GM12878 (cell line): Measurements from ENCODE around the gene SEMA3D. TPM values are rescaled to one million over a fixed set of nuclear protein-coding genes. Genes with fewer than 3 reads are reported as not detected.

ENCODE experiments used
- ATAC-seq: fragments of 200-7000 bp; cut with Tn5 transposase; 3 replicates; pipeline ENCODE4 v1.9.1; 2020; ENCODE audit warnings: mild to moderate bottlenecking, moderate library complexity
- BruUV-seq: library from RNA; stranded (reverse); fragments of 400-500 nt; replicated peaks from 2 replicates; lab custom pipeline; 2021; lab: Mats Ljungman, UMichigan
- CTCF ChIA-PET: fragments of 300-600 bp; sonication (Branson Sonifier 250); formaldehyde crosslinking; extraction: SDS; loops from one replicate; lab custom pipeline; 2021; ENCODE audit warnings: inconsistent platforms; lab: Yijun Ruan, JAX
- POLR2A ChIA-PET: fragments of 350-600 bp; formaldehyde crosslinking; extraction: SDS; loops from one replicate; lab custom pipeline; 2021; ENCODE audit warnings: inconsistent platforms; lab: Charles Lee
- RAD21 ChIA-PET: fragments of 300-600 bp; sonication (Branson Sonifier 250); formaldehyde crosslinking; loops from one replicate; lab custom pipeline; 2023; ENCODE audit warnings: antibody characterized with exemption; ENCODE audit not compliant: unreplicated experiment; lab: Charles Lee
- SMC1A ChIA-PET: fragments of 300-600 bp; sonication (Branson Sonifier 250); formaldehyde crosslinking; loops from one replicate; lab custom pipeline; 2023; ENCODE audit not compliant: unreplicated experiment, uncharacterized antibody; lab: Charles Lee
- DNase-seq: peaks from one replicate; pipeline ENCODE4 v3.0.0-alpha.2; 2011; ENCODE audit warnings: low read depth, low spot score
- FAIRE-seq: peaks from 3 replicates; lab custom pipeline; 2011; peaks lifted over from hg19 to GRCh38; lab: Jason Lieb, UNC
- H2AFZ ChIP-seq: 2 replicates; pipeline ENCODE4 v1.6.0; 2011; ENCODE audit warnings: low read depth, low read length, control low read depth; ENCODE audit not compliant: control insufficient read depth
- H3K27ac ChIP-seq: 2 replicates; pipeline ENCODE4 v1.5.1; 2011; ENCODE audit warnings: control low read depth; ENCODE audit not compliant: control insufficient read depth, insufficient read depth
- H3K27me3 ChIP-seq, 2 experiments: replicated peaks in 1 of 2; 2 replicates each; pipeline versions ENCODE4 v1.6.0 to v1.6.1; 2011; ENCODE audit warnings: low read length in 1 of 2; ENCODE audit not compliant: control insufficient read depth in 2 of 2, insufficient read depth in 2 of 2
- H3K36me3 ChIP-seq, 2 experiments: 2 replicates each; pipeline ENCODE4 v1.5.1; 2011; ENCODE audit warnings: low read length in 1 of 2; ENCODE audit not compliant: control insufficient read depth in 2 of 2, insufficient read depth in 2 of 2
- H3K4me1 ChIP-seq: 2 replicates; pipeline ENCODE4 v1.6.1; 2011; ENCODE audit warnings: mild to moderate bottlenecking, low read length, moderate library complexity, mixed read lengths; ENCODE audit not compliant: control insufficient read depth, insufficient read depth
- H3K4me2 ChIP-seq: 2 replicates; pipeline ENCODE4 v1.6.0; 2011; ENCODE audit warnings: control low read depth; ENCODE audit not compliant: control insufficient read depth, insufficient read depth
- H3K4me3 ChIP-seq: fragments of 200-600 bp; sonication (generic); 2 replicates; pipeline ENCODE4 v1.5.1; 2016
- H3K79me2 ChIP-seq: 2 replicates; pipeline ENCODE4 v1.6.0; 2011; ENCODE audit warnings: low read length; ENCODE audit not compliant: control insufficient read depth, insufficient read depth
- H3K9ac ChIP-seq: 2 replicates; pipeline ENCODE4 v1.8.0; 2011; ENCODE audit warnings: low read length, control low read depth, mixed read lengths; ENCODE audit not compliant: control insufficient read depth, insufficient read depth
- H3K9me3 ChIP-seq: replicated peaks from 3 replicates; pipeline ENCODE4 v1.5.1; 2011; ENCODE audit warnings: mild to moderate bottlenecking, low read length; ENCODE audit not compliant: control insufficient read depth, insufficient read depth
- H4K20me1 ChIP-seq: 2 replicates; pipeline ENCODE4 v1.6.0; 2011; ENCODE audit not compliant: control insufficient read depth, insufficient read depth
- ATF7 ChIP-seq: fragments of 450-650 bp; IDR thresholded peaks from 2 replicates; pipeline ENCODE4 v1.6.1; 2016; ENCODE audit warnings: low read depth, mild to moderate bottlenecking
- CHD1 ChIP-seq: IDR thresholded peaks from 2 replicates; pipeline ENCODE4 v1.6.1; 2012; ENCODE audit warnings: low read depth, low read length, improper control_type of control experiment
- HCFC1 ChIP-seq: fragments of 150-350 bp; IDR thresholded peaks from 2 replicates; pipeline ENCODE4 v1.6.1; 2014; ENCODE audit warnings: low read length
- KLF5 ChIP-seq: fragments of 450-650 bp; IDR thresholded peaks from 2 replicates; pipeline ENCODE4 v1.6.1; 2014; ENCODE audit warnings: mild to moderate bottlenecking; ENCODE audit not compliant: partially characterized antibody
- LARP7 ChIP-seq: fragments of 450-650 bp; IDR thresholded peaks from 2 replicates; pipeline ENCODE4 v1.6.1; 2017; ENCODE audit warnings: mild to moderate bottlenecking
- MTA2 ChIP-seq: fragments of 450-650 bp; IDR thresholded peaks from 2 replicates; pipeline ENCODE4 v1.6.1; 2016; ENCODE audit warnings: low read depth, mild to moderate bottlenecking, moderate library complexity
- RAD21 ChIP-seq: IDR thresholded peaks from 2 replicates; pipeline ENCODE4 v1.6.1; 2011; ENCODE audit warnings: mild to moderate bottlenecking, low read depth, low read length, moderate library complexity; ENCODE audit not compliant: insufficient read depth
- SMAD1 ChIP-seq: fragments of 450-650 bp; IDR thresholded peaks from 2 replicates; pipeline ENCODE4 v1.6.1; 2018; ENCODE audit warnings: mild to moderate bottlenecking, low read depth; ENCODE audit not compliant: partially characterized antibody
- ZNF622 ChIP-seq: fragments of 450-650 bp; IDR thresholded peaks from 2 replicates; pipeline ENCODE4 v1.6.1; 2017; ENCODE audit warnings: mild to moderate bottlenecking, inconsistent platforms
- whole genome bisulfite sequencing: methylation state at CpG from one replicate; pipeline ENCODE4 v1.1.6; 2016; ENCODE audit warnings: low lambda C conversion rate; ENCODE audit not compliant: insufficient replicate concordance, insufficient coverage; ENCODE audit errors: missing lambda C conversion rate; 5-methylcytosine and 5-hydroxymethylcytosine counted together
- in situ Hi-C: fragments of 300-500 bp; cut with MboI; formaldehyde crosslinking; loops from 9 replicates; pipeline ENCODE4 v1.14.3; 2018; ENCODE audit warnings: mixed read lengths
- intact Hi-C: fragments of 100-400 bp; cut with micrococcal nuclease; formaldehyde crosslinking; loops from one replicate; pipeline ENCODE4 v1.14.2; 2022; ENCODE audit not compliant: unreplicated experiment
- polyA plus RNA-seq, 11 experiments: library from polyadenylated mRNA; depleted of rRNA in 4 of 11; unstranded in 6 of 11; stranded (reverse) in 5 of 11; fragments of >200 nt; fragmentation: Nextera tagmentation in 4 of 11; fragmentation: Illumina TruSeq in 1 of 11; extraction: Ambion mirVana in 4 of 11; extraction: Trizol in 1 of 11; gene quantifications; 1 replicate in 1 of 11; 2 replicates in 10 of 11; pipeline versions ENCODE4 v1.2.1 to v1.2.3, GENCODE V29; 2011 to 2016; ENCODE audit warnings: inconsistent platforms in 2 of 11, missing spikeins in 2 of 11, low read depth in 1 of 11
- total RNA-seq, 4 experiments: library from RNA; depleted of rRNA in 3 of 4; stranded (reverse); fragments of >200 nt in 3 of 4; fragmentation: Illumina TruSeq in 1 of 4; extraction: Trizol in 1 of 4; gene quantifications; 2 replicates each; pipeline versions ENCODE4 v1.2.1 to v1.2.3, GENCODE V29; 2013 to 2021
- TF ChIP-seq, protein P1 (sequence below): fragments of 450-650 bp; IDR thresholded peaks from 2 replicates; pipeline ENCODE4 v1.6.1; 2018; ENCODE audit warnings: mild to moderate bottlenecking, low read depth, moderate library complexity; ENCODE audit not compliant: partially characterized antibody
- TF ChIP-seq, protein P2 (sequence below): IDR thresholded peaks from 2 replicates; pipeline ENCODE4 v1.6.1; 2012; ENCODE audit warnings: improper control_type of control experiment, low read depth, low read length; ENCODE audit not compliant: insufficient replicate concordance
- TF ChIP-seq, protein P3 (sequence below): IDR thresholded peaks from 2 replicates; pipeline ENCODE4 v1.6.1; 2012; ENCODE audit warnings: mild to moderate bottlenecking, low read depth, low read length

SEMA3D gene
- total and polyA plus RNA-seq, 10 of the 15 experiments (the other 5 are each of a cell fraction or from before 2014, with no cell fraction given) = 0.04 TPM; not detected in 9

DNA sequence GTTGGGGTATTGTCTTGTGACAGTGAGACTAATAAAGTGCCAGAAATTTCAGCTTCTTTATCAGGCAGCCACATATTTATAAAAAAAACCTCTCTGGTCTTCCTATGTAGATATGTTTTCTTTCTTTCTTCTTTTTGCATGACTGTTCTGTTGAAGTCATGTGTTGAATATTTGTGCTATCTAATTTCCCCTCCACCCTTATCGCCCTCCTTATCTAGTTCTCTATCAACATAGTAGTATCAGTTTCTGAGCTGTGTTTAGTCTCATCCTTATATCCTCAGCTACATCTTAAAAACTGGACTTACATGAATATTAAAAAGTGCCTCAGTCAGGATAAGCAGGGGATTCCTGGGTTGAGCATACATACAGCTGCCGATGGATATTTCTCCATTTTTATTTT, 53.9 kb downstream of the SEMA3D start:
- CTCF ChIA-PET = interaction anchor here (0.8 kb wide), 1 partner anchor 16 kb away, joined by 3 read pairs; no protein-coding TSS in a partner anchor
- no peaks in the 10 kb centered on the region for H4K20me1 ChIP-seq
- POLR2A ChIA-PET = no interaction called here
- RAD21 ChIA-PET = no interaction called here
- TF ChIP-seq, protein P1, sequence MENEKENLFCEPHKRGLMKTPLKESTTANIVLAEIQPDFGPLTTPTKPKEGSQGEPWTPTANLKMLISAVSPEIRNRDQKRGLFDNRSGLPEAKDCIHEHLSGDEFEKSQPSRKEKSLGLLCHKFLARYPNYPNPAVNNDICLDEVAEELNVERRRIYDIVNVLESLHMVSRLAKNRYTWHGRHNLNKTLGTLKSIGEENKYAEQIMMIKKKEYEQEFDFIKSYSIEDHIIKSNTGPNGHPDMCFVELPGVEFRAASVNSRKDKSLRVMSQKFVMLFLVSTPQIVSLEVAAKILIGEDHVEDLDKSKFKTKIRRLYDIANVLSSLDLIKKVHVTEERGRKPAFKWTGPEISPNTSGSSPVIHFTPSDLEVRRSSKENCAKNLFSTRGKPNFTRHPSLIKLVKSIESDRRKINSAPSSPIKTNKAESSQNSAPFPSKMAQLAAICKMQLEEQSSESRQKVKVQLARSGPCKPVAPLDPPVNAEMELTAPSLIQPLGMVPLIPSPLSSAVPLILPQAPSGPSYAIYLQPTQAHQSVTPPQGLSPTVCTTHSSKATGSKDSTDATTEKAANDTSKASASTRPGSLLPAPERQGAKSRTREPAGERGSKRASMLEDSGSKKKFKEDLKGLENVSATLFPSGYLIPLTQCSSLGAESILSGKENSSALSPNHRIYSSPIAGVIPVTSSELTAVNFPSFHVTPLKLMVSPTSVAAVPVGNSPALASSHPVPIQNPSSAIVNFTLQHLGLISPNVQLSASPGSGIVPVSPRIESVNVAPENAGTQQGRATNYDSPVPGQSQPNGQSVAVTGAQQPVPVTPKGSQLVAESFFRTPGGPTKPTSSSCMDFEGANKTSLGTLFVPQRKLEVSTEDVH = no peak
- no peak for TF ChIP-seq RAD21
- no peak for TF ChIP-seq ATF7
- TF ChIP-seq HCFC1 = no peak
- no peak for TF ChIP-seq KLF5
- TF ChIP-seq, protein P2, sequence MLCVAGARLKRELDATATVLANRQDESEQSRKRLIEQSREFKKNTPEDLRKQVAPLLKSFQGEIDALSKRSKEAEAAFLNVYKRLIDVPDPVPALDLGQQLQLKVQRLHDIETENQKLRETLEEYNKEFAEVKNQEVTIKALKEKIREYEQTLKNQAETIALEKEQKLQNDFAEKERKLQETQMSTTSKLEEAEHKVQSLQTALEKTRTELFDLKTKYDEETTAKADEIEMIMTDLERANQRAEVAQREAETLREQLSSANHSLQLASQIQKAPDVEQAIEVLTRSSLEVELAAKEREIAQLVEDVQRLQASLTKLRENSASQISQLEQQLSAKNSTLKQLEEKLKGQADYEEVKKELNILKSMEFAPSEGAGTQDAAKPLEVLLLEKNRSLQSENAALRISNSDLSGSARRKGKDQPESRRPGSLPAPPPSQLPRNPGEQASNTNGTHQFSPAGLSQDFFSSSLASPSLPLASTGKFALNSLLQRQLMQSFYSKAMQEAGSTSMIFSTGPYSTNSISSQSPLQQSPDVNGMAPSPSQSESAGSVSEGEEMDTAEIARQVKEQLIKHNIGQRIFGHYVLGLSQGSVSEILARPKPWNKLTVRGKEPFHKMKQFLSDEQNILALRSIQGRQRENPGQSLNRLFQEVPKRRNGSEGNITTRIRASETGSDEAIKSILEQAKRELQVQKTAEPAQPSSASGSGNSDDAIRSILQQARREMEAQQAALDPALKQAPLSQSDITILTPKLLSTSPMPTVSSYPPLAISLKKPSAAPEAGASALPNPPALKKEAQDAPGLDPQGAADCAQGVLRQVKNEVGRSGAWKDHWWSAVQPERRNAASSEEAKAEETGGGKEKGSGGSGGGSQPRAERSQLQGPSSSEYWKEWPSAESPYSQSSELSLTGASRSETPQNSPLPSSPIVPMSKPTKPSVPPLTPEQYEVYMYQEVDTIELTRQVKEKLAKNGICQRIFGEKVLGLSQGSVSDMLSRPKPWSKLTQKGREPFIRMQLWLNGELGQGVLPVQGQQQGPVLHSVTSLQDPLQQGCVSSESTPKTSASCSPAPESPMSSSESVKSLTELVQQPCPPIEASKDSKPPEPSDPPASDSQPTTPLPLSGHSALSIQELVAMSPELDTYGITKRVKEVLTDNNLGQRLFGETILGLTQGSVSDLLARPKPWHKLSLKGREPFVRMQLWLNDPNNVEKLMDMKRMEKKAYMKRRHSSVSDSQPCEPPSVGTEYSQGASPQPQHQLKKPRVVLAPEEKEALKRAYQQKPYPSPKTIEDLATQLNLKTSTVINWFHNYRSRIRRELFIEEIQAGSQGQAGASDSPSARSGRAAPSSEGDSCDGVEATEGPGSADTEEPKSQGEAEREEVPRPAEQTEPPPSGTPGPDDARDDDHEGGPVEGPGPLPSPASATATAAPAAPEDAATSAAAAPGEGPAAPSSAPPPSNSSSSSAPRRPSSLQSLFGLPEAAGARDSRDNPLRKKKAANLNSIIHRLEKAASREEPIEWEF = no peak
- TF ChIP-seq LARP7 = no peak
- no peak for TF ChIP-seq ZNF622
- TF ChIP-seq MTA2 = no peak
- no peak for TF ChIP-seq CHD1
- TF ChIP-seq, protein P3, sequence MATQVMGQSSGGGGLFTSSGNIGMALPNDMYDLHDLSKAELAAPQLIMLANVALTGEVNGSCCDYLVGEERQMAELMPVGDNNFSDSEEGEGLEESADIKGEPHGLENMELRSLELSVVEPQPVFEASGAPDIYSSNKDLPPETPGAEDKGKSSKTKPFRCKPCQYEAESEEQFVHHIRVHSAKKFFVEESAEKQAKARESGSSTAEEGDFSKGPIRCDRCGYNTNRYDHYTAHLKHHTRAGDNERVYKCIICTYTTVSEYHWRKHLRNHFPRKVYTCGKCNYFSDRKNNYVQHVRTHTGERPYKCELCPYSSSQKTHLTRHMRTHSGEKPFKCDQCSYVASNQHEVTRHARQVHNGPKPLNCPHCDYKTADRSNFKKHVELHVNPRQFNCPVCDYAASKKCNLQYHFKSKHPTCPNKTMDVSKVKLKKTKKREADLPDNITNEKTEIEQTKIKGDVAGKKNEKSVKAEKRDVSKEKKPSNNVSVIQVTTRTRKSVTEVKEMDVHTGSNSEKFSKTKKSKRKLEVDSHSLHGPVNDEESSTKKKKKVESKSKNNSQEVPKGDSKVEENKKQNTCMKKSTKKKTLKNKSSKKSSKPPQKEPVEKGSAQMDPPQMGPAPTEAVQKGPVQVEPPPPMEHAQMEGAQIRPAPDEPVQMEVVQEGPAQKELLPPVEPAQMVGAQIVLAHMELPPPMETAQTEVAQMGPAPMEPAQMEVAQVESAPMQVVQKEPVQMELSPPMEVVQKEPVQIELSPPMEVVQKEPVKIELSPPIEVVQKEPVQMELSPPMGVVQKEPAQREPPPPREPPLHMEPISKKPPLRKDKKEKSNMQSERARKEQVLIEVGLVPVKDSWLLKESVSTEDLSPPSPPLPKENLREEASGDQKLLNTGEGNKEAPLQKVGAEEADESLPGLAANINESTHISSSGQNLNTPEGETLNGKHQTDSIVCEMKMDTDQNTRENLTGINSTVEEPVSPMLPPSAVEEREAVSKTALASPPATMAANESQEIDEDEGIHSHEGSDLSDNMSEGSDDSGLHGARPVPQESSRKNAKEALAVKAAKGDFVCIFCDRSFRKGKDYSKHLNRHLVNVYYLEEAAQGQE = no peak
- TF ChIP-seq SMAD1 = no peak
- no peaks in the 10 kb centered on the region for H3K79me2 ChIP-seq
- H3K4me2 ChIP-seq = no peak overlapping the region
- no peak overlapping the region for H3K9ac ChIP-seq
- DNase-seq (no peak), ATAC-seq (no peak), FAIRE-seq (no peak)
- H2AFZ ChIP-seq = no peak overlapping the region
- WGBS = 57% methylated on average over 2 of the region's 2 CpGs
- H3K36me3 ChIP-seq = no peaks in the 10 kb centered on the region
- H3K27ac ChIP-seq = no peak overlapping the region
- no peaks in the 10 kb centered on the region for H3K4me1 ChIP-seq
- no peaks in the 10 kb centered on the region for H3K9me3 ChIP-seq
- SMC1A ChIA-PET = no interaction called here
- intact Hi-C loops = no loop called here
- in situ Hi-C loops = no loop called here
- BruUV-seq = no TSS peak
- no peaks in the 10 kb centered on the region for H3K27me3 ChIP-seq
- no peak overlapping the region for H3K4me3 ChIP-seq
